SK-N-SH (cell line): ENCODE measurements around the gene CPB1.

Experiments used
- CTCF ChIP-seq: fragments of 200-600 bp; sonication (generic); IDR thresholded peaks from 2 replicates; pipeline ENCODE4 v1.6.1; 2017; ENCODE audit warnings: antibody characterized with exemption, mild to moderate bottlenecking, moderate library complexity
- POLR2AphosphoS5 ChIP-seq: IDR thresholded peaks from 2 replicates; pipeline ENCODE4 v1.6.1; 2012; ENCODE audit warnings: low read depth, low read length

- TF ChIP-seq POLR2AphosphoS5 (no peak), CTCF (no peak)
Observed at GRCh38 chr3:148791920-148792319, 35.7 kb upstream of the CPB1 start.
